ENCODE data around the gene CNIH3.

CNIH3 gene

GRCh38 chr1:224640018-224640417 is 23.9 kb downstream of the CNIH3 start:
- H3K27ac ChIP-seq (ENCODE audit: low read depth, low read length), result no peak overlapping the region
- H3K36me3 ChIP-seq (ENCODE audit: control insufficient read depth, low read length), result no peaks in the 10 kb centered on the region
- no peaks in the 10 kb centered on the region for H3F3A ChIP-seq (ENCODE audit: control insufficient read depth, insufficient read depth)
- peaks cover 12% of the 10 kb centered on the region; the same call in 1 of the 2 replicates for H3K27me3 ChIP-seq (ENCODE audit: control insufficient read depth, low read length)
- H3K9me2 ChIP-seq (replicated peaks; ENCODE audit: control insufficient read depth, low read length), result no peaks in the 10 kb centered on the region
- H3K9me3 ChIP-seq (ENCODE audit: control insufficient read depth, insufficient read depth, low read length), result no peaks in the 10 kb centered on the region
- no peaks in the 10 kb centered on the region for H3K79me2 ChIP-seq (ENCODE audit: control insufficient read depth, low read length)
- no peaks in the 10 kb centered on the region for H3K4me1 ChIP-seq (ENCODE audit: control insufficient read depth, low read length)
- TF ChIP-seq CTCF (IDR thresholded peaks at IDR 0.05; ENCODE audit: low read depth, low read length, poor library complexity, severe bottlenecking), result no peak
- no peak for TF ChIP-seq EZH2phosphoT487 (IDR thresholded peaks at IDR 0.05; ENCODE audit: borderline replicate concordance, low read length)
- no peaks in the 10 kb centered on the region for H4K20me1 ChIP-seq (ENCODE audit: control insufficient read depth, insufficient read depth, low read depth, low read length)
- H3K4me2 ChIP-seq (ENCODE audit: low read length), result no peak overlapping the region
- no peak overlapping the region for H3K4me3 ChIP-seq (ENCODE audit: low read length)

GRCh38 chr1:224640587-224640986 is 24.5 kb downstream of the CNIH3 start:
- Histone ChIP-seq H3K4me2 (ENCODE audit: low read length) (no peak overlapping the region), H3K79me2 (ENCODE audit: control insufficient read depth, low read length) (no peaks in the 10 kb centered on the region), H3K36me3 (ENCODE audit: control insufficient read depth, low read length) (no peaks in the 10 kb centered on the region), H4K20me1 (ENCODE audit: control insufficient read depth, insufficient read depth, low read depth, low read length) (no peaks in the 10 kb centered on the region), H3K4me3 (ENCODE audit: low read length) (no peak overlapping the region), H3F3A (ENCODE audit: control insufficient read depth, insufficient read depth) (no peaks in the 10 kb centered on the region), H3K9me2 (replicated peaks; ENCODE audit: control insufficient read depth, low read length) (no peaks in the 10 kb centered on the region), H3K4me1 (ENCODE audit: control insufficient read depth, low read length) (no peaks in the 10 kb centered on the region), H3K9me3 (ENCODE audit: control insufficient read depth, insufficient read depth, low read length) (no peaks in the 10 kb centered on the region), H3K27me3 (ENCODE audit: control insufficient read depth, low read length) (peaks cover 12% of the 10 kb centered on the region; the same call in 1 of the 2 replicates), H3K27ac (ENCODE audit: low read depth, low read length) (no peak overlapping the region)
- TF ChIP-seq CTCF (IDR thresholded peaks at IDR 0.05; ENCODE audit: low read depth, low read length, poor library complexity, severe bottlenecking) (no peak), EZH2phosphoT487 (IDR thresholded peaks at IDR 0.05; ENCODE audit: borderline replicate concordance, low read length) (no peak)

GRCh38 chr1:224641030-224641429 is 24.9 kb downstream of the CNIH3 start:
- no peaks in the 10 kb centered on the region for H3F3A ChIP-seq (ENCODE audit: control insufficient read depth, insufficient read depth)
- H3K27me3 ChIP-seq (ENCODE audit: control insufficient read depth, low read length), result peaks cover 12% of the 10 kb centered on the region; the same call in 1 of the 2 replicates
- H3K4me1 ChIP-seq (ENCODE audit: control insufficient read depth, low read length), result no peaks in the 10 kb centered on the region

More at GRCh38 chr1:224641030-224641429, 24.9 kb downstream of the CNIH3 start:
- no peak overlapping the region for H3K4me2 ChIP-seq (ENCODE audit: low read length)
- H4K20me1 ChIP-seq (ENCODE audit: control insufficient read depth, insufficient read depth, low read depth, low read length), result no peaks in the 10 kb centered on the region
- H3K36me3 ChIP-seq (ENCODE audit: control insufficient read depth, low read length), result no peaks in the 10 kb centered on the region
- TF ChIP-seq EZH2phosphoT487 (IDR thresholded peaks at IDR 0.05; ENCODE audit: borderline replicate concordance, low read length) (no peak), CTCF (IDR thresholded peaks at IDR 0.05; ENCODE audit: low read depth, low read length, poor library complexity, severe bottlenecking) (peak; percentile 34)
- H3K79me2 ChIP-seq (ENCODE audit: control insufficient read depth, low read length), result no peaks in the 10 kb centered on the region
- no peaks in the 10 kb centered on the region for H3K9me2 ChIP-seq (replicated peaks; ENCODE audit: control insufficient read depth, low read length)
- no peaks in the 10 kb centered on the region for H3K9me3 ChIP-seq (ENCODE audit: control insufficient read depth, insufficient read depth, low read length)
- H3K4me3 ChIP-seq (ENCODE audit: low read length), result no peak overlapping the region
- H3K27ac ChIP-seq (ENCODE audit: low read depth, low read length), result no peak overlapping the region
